PC-3 (cell line): ENCODE results near the gene NPBWR2. TPM values are rescaled to one million over a fixed set of nuclear protein-coding genes. Genes with fewer than 3 reads are reported as not detected.
A peak's percentile ranks its signal among the peaks of the same experiment; 100 is the strongest.

ENCODE experiments used
- ATAC-seq: fragments of 200-7000 bp; cut with Tn5 transposase; 2 replicates; pipeline ENCODE4 v1.9.1; 2020; ENCODE audit warnings: mild to moderate bottlenecking, moderate library complexity
- BruUV-seq: library from RNA; stranded (reverse); fragments of 400-500 nt; replicated peaks from 2 replicates; lab custom pipeline; 2021; lab: Mats Ljungman, UMichigan
- CTCF ChIA-PET: fragments of 300-600 bp; sonication (Branson Sonifier 250); formaldehyde crosslinking; loops from one replicate; lab custom pipeline; 2022; ENCODE audit warnings: antibody characterized with exemption; lab: Charles Lee
- POLR2A ChIA-PET: fragments of 300-600 bp; sonication (Branson Sonifier 250); formaldehyde crosslinking; loops from one replicate; lab custom pipeline; 2022; ENCODE audit warnings: antibody characterized with exemption; ENCODE audit not compliant: unreplicated experiment; lab: Charles Lee
- DNase-seq: peaks from one replicate; pipeline ENCODE4 v3.0.0-alpha.2; 2015
- H2AFZ ChIP-seq: fragments of 300-600 bp; sonication (generic); 2 replicates; pipeline ENCODE4 v1.6.0; 2016; ENCODE audit warnings: antibody characterized with exemption, low read length
- H3F3A ChIP-seq: fragments of 300-600 bp; sonication (generic); one replicate; pipeline ENCODE4 v1.6.0; 2017; ENCODE audit warnings: antibody characterized with exemption, low read length, control low read depth, mild to moderate bottlenecking; ENCODE audit not compliant: unreplicated experiment
- H3K27ac ChIP-seq: fragments of 300-600 bp; sonication (generic); 2 replicates; pipeline ENCODE4 v1.5.1; 2016; ENCODE audit warnings: mild to moderate bottlenecking, low read length
- H3K27me3 ChIP-seq: fragments of 300-600 bp; sonication (generic); 2 replicates; pipeline ENCODE4 v1.6.1; 2016; ENCODE audit warnings: low read length, mixed read lengths
- H3K36me3 ChIP-seq: fragments of 300-600 bp; sonication (generic); 2 replicates; pipeline ENCODE4 v1.6.1; 2016; ENCODE audit warnings: low read depth, mixed run types, low read length, mixed read lengths
- H3K4me1 ChIP-seq: fragments of 300-600 bp; sonication (generic); 2 replicates; pipeline ENCODE4 v1.5.1; 2016; ENCODE audit warnings: low read length; ENCODE audit not compliant: insufficient read depth
- H3K4me2 ChIP-seq: fragments of 300-600 bp; sonication (generic); 2 replicates; pipeline ENCODE4 v1.6.0; 2016; ENCODE audit warnings: low read length
- H3K4me3 ChIP-seq: fragments of 300-600 bp; sonication (generic); 2 replicates; pipeline ENCODE4 v1.5.1; 2016; ENCODE audit warnings: mild to moderate bottlenecking, low read length, mixed read lengths
- H3K79me2 ChIP-seq: fragments of 300-600 bp; sonication (generic); 2 replicates; pipeline ENCODE4 v1.6.1; 2017; ENCODE audit warnings: low read length, mixed read lengths
- H3K9ac ChIP-seq: fragments of 300-600 bp; sonication (generic); 2 replicates; pipeline ENCODE4 v1.6.0; 2016; ENCODE audit warnings: mild to moderate bottlenecking, low read length
- H3K9me2 ChIP-seq: fragments of 300-600 bp; sonication (generic); replicated peaks from 2 replicates; pipeline ENCODE4 v1.6.1; 2016; ENCODE audit warnings: mixed run types, low read length, mixed read lengths
- H3K9me3 ChIP-seq: fragments of 300-600 bp; sonication (generic); 2 replicates; pipeline ENCODE4 v1.6.1; 2016; ENCODE audit warnings: low read length, mixed read lengths
- H4K20me1 ChIP-seq: fragments of 300-600 bp; sonication (generic); 2 replicates; pipeline ENCODE4 v1.6.1; 2016; ENCODE audit warnings: low read length, mixed read lengths
- EZH2 ChIP-seq: fragments of 300-600 bp; sonication (generic); IDR thresholded peaks from one replicate; pipeline ENCODE4 v1.6.1; 2017; ENCODE audit warnings: antibody characterized with exemption, mild to moderate bottlenecking, low read length; ENCODE audit not compliant: unreplicated experiment
- EZH2phosphoT487 ChIP-seq: fragments of 300-600 bp; sonication (generic); IDR thresholded peaks from 2 replicates; pipeline ENCODE4 v1.6.1; 2018; ENCODE audit warnings: mild to moderate bottlenecking, antibody characterized with exemption, low read length, borderline replicate concordance
- intact Hi-C: fragments of 100-400 bp; cut with micrococcal nuclease; formaldehyde crosslinking; loops from 2 replicates; pipeline ENCODE4 v1.9.0; 2023
- total RNA-seq: library from RNA; depleted of rRNA; stranded (reverse); fragments of >200 nt; gene quantifications from 2 replicates; pipeline ENCODE4 v1.2.3, GENCODE V29; 2014
- TF ChIP-seq, protein P1 (sequence below): fragments of 300-600 bp; sonication (generic); conservative IDR thresholded peaks from 2 replicates; pipeline ENCODE4 v1.5.1; 2017; ENCODE audit warnings: antibody characterized with exemption, low read depth, mild to moderate bottlenecking, low read length

NPBWR2 gene
- total RNA-seq, 1 experiment from 2014 or later, result not detected

DNA sequence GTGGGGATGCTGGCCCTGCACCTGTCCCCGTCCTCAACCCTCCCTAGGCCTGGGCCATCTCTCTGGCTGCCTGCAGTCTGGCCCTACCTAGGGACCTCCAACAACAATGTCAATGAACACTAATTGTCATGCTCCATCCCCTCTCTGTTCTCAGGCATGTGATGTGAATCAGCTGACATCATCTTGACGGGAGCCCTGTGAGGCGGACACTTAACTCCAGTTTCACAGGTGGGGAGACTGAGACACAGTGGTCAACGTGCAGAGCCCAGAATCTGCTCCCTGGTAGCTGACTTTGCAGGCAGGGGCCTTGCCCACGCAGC, 45.1 kb downstream of the NPBWR2 start:
- DNase-seq, result no peak
- Histone ChIP-seq H3K9me2 (no peaks in the 10 kb centered on the region), H3K36me3 (no peaks in the 10 kb centered on the region), H2AFZ (peak overlapping the region; percentile 67; the same call in 1 of the 2 replicates), H3K4me2 (peak overlapping the region; percentile 95), H3F3A (no peaks in the 10 kb centered on the region), H3K4me1 (peaks cover 46% of the 10 kb centered on the region), H4K20me1 (no peaks in the 10 kb centered on the region), H3K79me2 (peaks cover 10% of the 10 kb centered on the region), H3K27me3 (no peaks in the 10 kb centered on the region), H3K9ac (peak overlapping the region; percentile 84), H3K4me3 (peak overlapping the region; percentile 79), H3K9me3 (no peaks in the 10 kb centered on the region), H3K27ac (0 out of 2 replicates have a peak overlapping the region, but pooled peaks have one; percentile 6)
- POLR2A ChIA-PET, result no interaction called here
- TF ChIP-seq, protein P1, sequence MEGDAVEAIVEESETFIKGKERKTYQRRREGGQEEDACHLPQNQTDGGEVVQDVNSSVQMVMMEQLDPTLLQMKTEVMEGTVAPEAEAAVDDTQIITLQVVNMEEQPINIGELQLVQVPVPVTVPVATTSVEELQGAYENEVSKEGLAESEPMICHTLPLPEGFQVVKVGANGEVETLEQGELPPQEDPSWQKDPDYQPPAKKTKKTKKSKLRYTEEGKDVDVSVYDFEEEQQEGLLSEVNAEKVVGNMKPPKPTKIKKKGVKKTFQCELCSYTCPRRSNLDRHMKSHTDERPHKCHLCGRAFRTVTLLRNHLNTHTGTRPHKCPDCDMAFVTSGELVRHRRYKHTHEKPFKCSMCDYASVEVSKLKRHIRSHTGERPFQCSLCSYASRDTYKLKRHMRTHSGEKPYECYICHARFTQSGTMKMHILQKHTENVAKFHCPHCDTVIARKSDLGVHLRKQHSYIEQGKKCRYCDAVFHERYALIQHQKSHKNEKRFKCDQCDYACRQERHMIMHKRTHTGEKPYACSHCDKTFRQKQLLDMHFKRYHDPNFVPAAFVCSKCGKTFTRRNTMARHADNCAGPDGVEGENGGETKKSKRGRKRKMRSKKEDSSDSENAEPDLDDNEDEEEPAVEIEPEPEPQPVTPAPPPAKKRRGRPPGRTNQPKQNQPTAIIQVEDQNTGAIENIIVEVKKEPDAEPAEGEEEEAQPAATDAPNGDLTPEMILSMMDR, result no peak
- no peak for TF ChIP-seq EZH2
- no peak for TF ChIP-seq EZH2phosphoT487
- BruUV-seq, result no TSS peak
- ATAC-seq, result no peak
- CTCF ChIA-PET, result interaction anchor here (0.6 to 1.0 kb wide), 2 partner anchors 23 to 517 kb away, joined by 3 to 8 read pairs; no protein-coding TSS in a partner anchor
- intact Hi-C loops, result loop anchor here (2.0 kb wide), 1 partner anchor 23 kb away; no protein-coding TSS in a partner anchor

DNA sequence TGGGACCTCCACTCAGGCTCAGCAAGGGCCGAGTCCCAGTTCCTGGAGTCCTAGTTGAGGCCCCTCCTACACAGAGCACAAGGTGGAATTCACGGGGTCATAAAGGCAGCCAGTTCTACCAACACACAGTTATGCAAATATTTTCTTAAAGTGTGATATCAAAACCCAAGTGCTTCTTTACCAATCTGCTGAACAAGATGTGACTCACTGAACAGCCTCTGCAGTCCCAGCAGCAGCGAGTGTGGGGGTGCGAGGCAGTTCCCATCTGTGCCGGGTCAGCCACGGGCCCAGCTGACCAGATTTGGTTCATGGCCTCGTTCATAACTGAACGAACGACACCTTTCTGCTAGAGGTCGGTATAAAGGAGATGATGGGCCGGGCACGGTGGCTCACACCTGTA, 48.8 kb downstream of the NPBWR2 start:
- Histone ChIP-seq H3K4me2 (peak overlapping the region; percentile 18; the same call in 1 of the 2 replicates), H3K9ac (no peak overlapping the region), H4K20me1 (no peaks in the 10 kb centered on the region), H2AFZ (peak overlapping the region; percentile 36; the same call in 1 of the 2 replicates), H3K27me3 (no peaks in the 10 kb centered on the region), H3K36me3 (no peaks in the 10 kb centered on the region), H3F3A (no peaks in the 10 kb centered on the region), H3K4me1 (peaks cover 16% of the 10 kb centered on the region), H3K9me2 (no peaks in the 10 kb centered on the region), H3K4me3 (no peak overlapping the region), H3K27ac (no peak overlapping the region), H3K9me3 (no peaks in the 10 kb centered on the region), H3K79me2 (0 out of 2 replicates have a peak, but pooled peaks cover 3% of the 10 kb centered on the region)
- intact Hi-C loops, result no loop called here
- BruUV-seq, result no TSS peak
- DNase-seq, result peak; percentile 26
- POLR2A ChIA-PET, result no interaction called here
- CTCF ChIA-PET, result no interaction called here
- peak; percentile 13 for ATAC-seq
- TF ChIP-seq EZH2phosphoT487 (no peak), EZH2 (no peak)
- TF ChIP-seq, protein P1, result no peak
